Tibial artery (tissue), 4 donors: ENCODE data around the gene ALKBH7.
"Not testable (repeated sequence)": the region's sequence is repeated elsewhere in the genome, so short reads cannot be mapped to it uniquely, and the experiment has no call there.

Source experiments
- DNase-seq, 2 donors: peaks; one replicate each; pipeline ENCODE4 v3.0.0-alpha.2; 2019
- H3K27ac ChIP-seq, 2 donors: fragments of 200-600 bp; sonication (generic) in 1 of 2; 1 replicate in 1 of 2; 2 replicates in 1 of 2; pipeline ENCODE4 v1.5.1; 2018 to 2019; ENCODE audit warnings: mild to moderate bottlenecking in 1 of 2
- H3K27me3 ChIP-seq, 2 donors: fragments of 200-600 bp; sonication (generic) in 1 of 2; one replicate each; pipeline versions ENCODE4 v1.5.1 to v1.6.0; 2016 to 2019
- H3K36me3 ChIP-seq, 3 donors: fragments of 200-600 bp; sonication (generic) in 2 of 3; one replicate each; pipeline ENCODE4 v1.5.1; 2016 to 2019; ENCODE audit warnings: mild to moderate bottlenecking in 2 of 3
- H3K4me1 ChIP-seq, 4 donors: fragments of 200-600 bp; sonication (generic) in 2 of 4; 1 replicate in 3 of 4; 2 replicates in 1 of 4; pipeline ENCODE4 v1.5.1; 2016 to 2019
- H3K4me3 ChIP-seq, 2 donors: fragments of 200-600 bp; sonication (generic) in 1 of 2; 1 replicate in 1 of 2; 2 replicates in 1 of 2; pipeline ENCODE4 v1.5.1; 2018 to 2019; ENCODE audit warnings: mild to moderate bottlenecking in 2 of 2
- H3K9me3 ChIP-seq, 3 donors: fragments of 200-600 bp; sonication (generic) in 1 of 3; one replicate each; pipeline ENCODE4 v1.5.1; 2016 to 2019
- CTCF ChIP-seq, 2 experiments: fragments of 200-600 bp in 1 of 2; fragments of 450-650 bp in 1 of 2; IDR thresholded peaks; one replicate each; pipeline ENCODE4 v1.5.1; 2017 to 2019; ENCODE audit warnings: antibody characterized with exemption in 2 of 2, mild to moderate bottlenecking in 1 of 2, moderate library complexity in 1 of 2
- intact Hi-C: fragments of 100-400 bp; cut with DNase I; formaldehyde crosslinking; loops from one replicate; pipeline ENCODE4 v1.15.0; 2023; ENCODE audit warnings: low total_unique reads

The ALKBH7 gene

GRCh38 chr19:6352381-6353165 is 20.0 kb upstream of the ALKBH7 start:
- Histone ChIP-seq H3K36me3 (no peaks in the 10 kb centered on the region), H3K27ac (no peak overlapping the region), H3K27me3 (no peaks in the 10 kb centered on the region), H3K4me3 (no peak overlapping the region), H3K9me3 (no peaks in the 10 kb centered on the region), H3K4me1 (no peaks in the 10 kb centered on the region)
- intact Hi-C loops: no loop called here
- TF ChIP-seq CTCF (IDR thresholded peaks at IDR 0.05): no peak
- no peak for DNase-seq

GRCh38 chr19:6354098-6354674 is 18.4 kb upstream of the ALKBH7 start:
- DNase-seq: no peak
- peak in 1 of 2 experiments; percentile 39 for TF ChIP-seq CTCF (IDR thresholded peaks at IDR 0.05)

GRCh38 chr19:6355321-6356040 is 17.1 kb upstream of the ALKBH7 start:
- H3K27me3 ChIP-seq, H3K27ac ChIP-seq, H3K4me3 ChIP-seq, H3K4me1 ChIP-seq, H3K9me3 ChIP-seq, H3K36me3 ChIP-seq, DNase-seq: not testable (repeated sequence)
- intact Hi-C loops: loop anchor here (2.0 kb wide), 1 partner anchor 139 kb away; no protein-coding TSS in a partner anchor

More at GRCh38 chr19:6354098-6354674, 18.4 kb upstream of the ALKBH7 start:
- no peak overlapping the region for H3K4me3 ChIP-seq
- no peak overlapping the region for H3K27ac ChIP-seq
- H3K4me1 ChIP-seq: no peaks in the 10 kb centered on the region
- no peaks in the 10 kb centered on the region for H3K9me3 ChIP-seq
- no peaks in the 10 kb centered on the region for H3K27me3 ChIP-seq
- no peaks in the 10 kb centered on the region for H3K36me3 ChIP-seq
- intact Hi-C loops: loop anchor here (2.0 kb wide), 1 partner anchor 137 kb away; no protein-coding TSS in a partner anchor

GRCh38 chr19:6357174-6357573 is 15.4 kb upstream of the ALKBH7 start:
- no peak overlapping the region for H3K27ac ChIP-seq
- intact Hi-C loops: no loop called here
- no peaks in the 10 kb centered on the region for H3K36me3 ChIP-seq
- no peak overlapping the region for H3K4me3 ChIP-seq
- H3K4me1 ChIP-seq: peaks cover 0 to 5% (median 2%) of the 10 kb centered on the region in 4 donors
- H3K27me3 ChIP-seq: no peaks in the 10 kb centered on the region
- no peak for DNase-seq
- H3K9me3 ChIP-seq: no peaks in the 10 kb centered on the region
- no peak for TF ChIP-seq CTCF (IDR thresholded peaks at IDR 0.05)

GRCh38 chr19:6358003-6358402 is 14.6 kb upstream of the ALKBH7 start:
- peaks cover 0 to 13% (median 9%) of the 10 kb centered on the region in 4 donors for H3K4me1 ChIP-seq
- no peak overlapping the region for H3K27ac ChIP-seq
- no peaks in the 10 kb centered on the region for H3K9me3 ChIP-seq
- no peaks in the 10 kb centered on the region for H3K27me3 ChIP-seq
- no peak for TF ChIP-seq CTCF (IDR thresholded peaks at IDR 0.05)
- intact Hi-C loops: no loop called here
- no peaks in the 10 kb centered on the region for H3K36me3 ChIP-seq
- no peak for DNase-seq
- H3K4me3 ChIP-seq: no peak overlapping the region
